Measurements from ENCODE around the gene PRKN. TPM values are rescaled to one million over a fixed set of nuclear protein-coding genes. Genes with fewer than 3 reads are reported as not detected.

Gene PRKN
- total RNA-seq, 1 experiment from 2014 or later = 2.0 TPM

DNA sequence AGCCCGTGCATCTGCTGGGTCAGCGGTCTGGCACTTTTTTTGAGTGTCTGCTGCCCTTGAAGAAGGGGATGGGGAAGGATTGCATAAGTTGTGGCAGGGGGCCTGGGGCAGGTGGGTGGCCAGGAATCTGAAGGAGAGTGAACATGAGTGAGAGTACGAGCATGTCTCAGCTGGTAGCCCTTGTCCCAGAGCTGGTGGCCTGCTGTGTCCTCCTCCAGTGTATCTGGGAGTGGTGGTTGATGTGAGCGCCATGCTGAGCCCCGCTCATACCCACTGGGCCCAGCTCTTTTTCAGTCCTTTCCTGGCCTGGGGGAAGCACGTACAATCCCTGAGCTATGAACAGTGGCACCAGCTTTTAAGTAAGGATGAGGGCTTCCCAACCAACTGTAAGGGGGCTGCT, 1317.5 kb downstream of the PRKN start:
- no peak overlapping the region for H2BK12ac ChIP-seq (ENCODE audit: insufficient read length, low read depth, low read length)
- no peaks in the 10 kb centered on the region for H3K23me2 ChIP-seq (ENCODE audit: insufficient read length, low read depth, low read length, poor library complexity, severe bottlenecking)
- H3K4ac ChIP-seq (ENCODE audit: low read depth, low read length) = no peak overlapping the region
- WGBS (ENCODE audit: extremely low coverage, insufficient read length, low lambda C conversion rate) = no CpG with 5 or more reads among the region's 6 CpGs
- no peaks in the 10 kb centered on the region for H3K79me1 ChIP-seq (ENCODE audit: insufficient read depth, low read depth, low read length, poor library complexity, severe bottlenecking)
- peak overlapping the region in 1 of 2 experiments; percentile 24; a peak in 1 of 5 replicates for H3K4me3 Mint-ChIP-seq
- peaks cover 3 to 5% of the 10 kb centered on the region in 2 experiments; a peak in 4 of 5 replicates for H3K9me3 Mint-ChIP-seq
- no peak overlapping the region for H2BK5ac ChIP-seq (ENCODE audit: insufficient read length, low read length)
- no peak overlapping the region for H2BK15ac ChIP-seq (ENCODE audit: low read depth, low read length)
- no peaks in the 10 kb centered on the region for H3K27me3 ChIP-seq (ENCODE audit: insufficient read depth, low read length)
- no peak for DNase-seq
- no peak overlapping the region for H3K27ac ChIP-seq (ENCODE audit: insufficient read length, low read depth, low read length)
- no peaks in the 10 kb centered on the region for H3K36me3 Mint-ChIP-seq (ENCODE audit: insufficient read depth in 1 of 3, low read depth in 3 of 3)
- peaks cover 3% of the 10 kb centered on the region for H3K27me3 Mint-ChIP-seq (ENCODE audit: low read depth)
- no peak overlapping the region for H2AFZ ChIP-seq (ENCODE audit: low read length)
- no peak overlapping the region for H2BK120ac ChIP-seq (ENCODE audit: low read depth, low read length, poor library complexity, severe bottlenecking)
- no peaks in the 10 kb centered on the region for H3K79me2 ChIP-seq (ENCODE audit: insufficient read depth, low read length)
- H3K18ac ChIP-seq (ENCODE audit: insufficient read length, low read depth, low read length) = no peak overlapping the region
- H3K4me2 ChIP-seq (ENCODE audit: insufficient read depth, insufficient read length, low read length) = no peak overlapping the region
- H4K5ac ChIP-seq (ENCODE audit: insufficient read length, low read depth, low read length) = no peak overlapping the region
- no peak overlapping the region for H3T11ph ChIP-seq (ENCODE audit: low read length)
- H2AK5ac ChIP-seq (ENCODE audit: insufficient read length, low read length) = no peak overlapping the region
- H4K8ac ChIP-seq (replicated peaks; ENCODE audit: insufficient read length, low read depth, low read length) = no peak overlapping the region
- H3K56ac ChIP-seq (ENCODE audit: insufficient read length, low read depth, low read length) = no peak overlapping the region
- H3K23ac ChIP-seq (ENCODE audit: insufficient read length, low read depth, low read length) = no peak overlapping the region
- H3K14ac ChIP-seq (ENCODE audit: insufficient read depth, low read length) = no peak overlapping the region
- no peak overlapping the region for H3K9ac ChIP-seq (ENCODE audit: extremely low read depth, insufficient read length, low read length)
- H4K20me1 ChIP-seq (ENCODE audit: control insufficient read depth, insufficient read depth, insufficient read length) = no peaks in the 10 kb centered on the region
- peak overlapping the region in 1 of 3 experiments; percentile 75; a peak in 2 of 7 replicates for H3K27ac Mint-ChIP-seq
- peaks cover 10% of the 10 kb centered on the region for H3K9me3 ChIP-seq (ENCODE audit: control insufficient read depth, low read depth, low read length)
- H4K91ac ChIP-seq (ENCODE audit: insufficient read length, low read depth, low read length) = no peak overlapping the region
- no peaks in the 10 kb centered on the region for H3K4me1 ChIP-seq (ENCODE audit: insufficient read depth, low read length)
- TF ChIP-seq, protein P1, sequence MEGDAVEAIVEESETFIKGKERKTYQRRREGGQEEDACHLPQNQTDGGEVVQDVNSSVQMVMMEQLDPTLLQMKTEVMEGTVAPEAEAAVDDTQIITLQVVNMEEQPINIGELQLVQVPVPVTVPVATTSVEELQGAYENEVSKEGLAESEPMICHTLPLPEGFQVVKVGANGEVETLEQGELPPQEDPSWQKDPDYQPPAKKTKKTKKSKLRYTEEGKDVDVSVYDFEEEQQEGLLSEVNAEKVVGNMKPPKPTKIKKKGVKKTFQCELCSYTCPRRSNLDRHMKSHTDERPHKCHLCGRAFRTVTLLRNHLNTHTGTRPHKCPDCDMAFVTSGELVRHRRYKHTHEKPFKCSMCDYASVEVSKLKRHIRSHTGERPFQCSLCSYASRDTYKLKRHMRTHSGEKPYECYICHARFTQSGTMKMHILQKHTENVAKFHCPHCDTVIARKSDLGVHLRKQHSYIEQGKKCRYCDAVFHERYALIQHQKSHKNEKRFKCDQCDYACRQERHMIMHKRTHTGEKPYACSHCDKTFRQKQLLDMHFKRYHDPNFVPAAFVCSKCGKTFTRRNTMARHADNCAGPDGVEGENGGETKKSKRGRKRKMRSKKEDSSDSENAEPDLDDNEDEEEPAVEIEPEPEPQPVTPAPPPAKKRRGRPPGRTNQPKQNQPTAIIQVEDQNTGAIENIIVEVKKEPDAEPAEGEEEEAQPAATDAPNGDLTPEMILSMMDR (conservative IDR thresholded peaks at IDR 0.05) = no peak
- no peak overlapping the region for H2BK20ac ChIP-seq (ENCODE audit: low read depth, low read length, poor library complexity, severe bottlenecking)
- H3K4me1 Mint-ChIP-seq = peaks cover 11 to 12% of the 10 kb centered on the region in 2 experiments
